HCT116 (cell line): ENCODE data around the gene SPRED2. TPM values are rescaled to one million over a fixed set of nuclear protein-coding genes. Genes with fewer than 3 reads are reported as not detected.

Experiments used
- ATAC-seq: fragments of 200-7000 bp; cut with Tn5 transposase; 2 replicates; pipeline ENCODE4 v1.9.1; 2020; ENCODE audit warnings: mild to moderate bottlenecking, moderate library complexity
- BruUV-seq: library from RNA; stranded (reverse); fragments of 400-500 nt; replicated peaks from 2 replicates; lab custom pipeline; 2021; lab: Mats Ljungman, UMichigan
- CTCF ChIA-PET: fragments of 300-600 bp; sonication (Branson Sonifier 250); formaldehyde crosslinking; loops from one replicate; lab custom pipeline; 2021; ENCODE audit warnings: antibody characterized with exemption; lab: Charles Lee
- POLR2A ChIA-PET: fragments of 300-600, 350-600 bp; sonication (Branson Sonifier 250); formaldehyde crosslinking; loops from one replicate; lab custom pipeline; 2021; ENCODE audit warnings: antibody characterized with exemption; lab: Charles Lee
- RAD21 ChIA-PET, 2 experiments: fragments of 300-600 bp; sonication (Branson Sonifier 250); formaldehyde crosslinking; loops; one replicate each; lab custom pipeline; 2023; ENCODE audit warnings: low total read pairs in 2 of 2; ENCODE audit not compliant: uncharacterized antibody in 2 of 2, unreplicated experiment in 2 of 2, low non-redundant PET in 1 of 2; lab: Charles Lee
- DNase-seq: peaks from one replicate; pipeline ENCODE4 v3.0.0-alpha.2; 2010; ENCODE audit warnings: low read depth, low spot score
- H2AFZ ChIP-seq: fragments of 200-600 bp; shearing (Covaris generic), sonication (generic); 2 replicates; pipeline ENCODE4 v1.6.1; 2017; ENCODE audit warnings: low read depth, mixed run types, mixed read lengths, antibody characterized with exemption, low read length; ENCODE audit not compliant: poor library complexity, severe bottlenecking
- H3K27ac ChIP-seq: 2 replicates; pipeline ENCODE4 v1.5.1; 2012; ENCODE audit warnings: low read depth, low read length
- H3K27me3 ChIP-seq: fragments of 200-600 bp; sonication (generic); 2 replicates; pipeline ENCODE4 v1.6.1; 2016; ENCODE audit warnings: mixed run types, low read length, mixed read lengths; ENCODE audit not compliant: insufficient read depth
- H3K36me3 ChIP-seq, 2 experiments: fragments of 200-500 bp in 1 of 2; fragments of 200-600 bp in 1 of 2; sonication (Bioruptor generic) in 1 of 2; sonication (generic) in 1 of 2; 2 replicates each; pipeline versions ENCODE4 v1.5.1 to v1.6.1; 2014 to 2016; ENCODE audit warnings: low read length in 2 of 2, inconsistent platforms in 1 of 2, mixed read lengths in 1 of 2, mixed run types in 1 of 2; ENCODE audit not compliant: insufficient read depth in 2 of 2, control insufficient read depth in 1 of 2
- H3K4me1 ChIP-seq, 2 experiments: fragments of 200-600 bp in 1 of 2; sonication (generic) in 1 of 2; 2 replicates each; pipeline versions ENCODE4 v1.5.1 to v1.6.1; 2012 to 2017; ENCODE audit warnings: low read length in 2 of 2, inconsistent platforms in 1 of 2, mild to moderate bottlenecking in 1 of 2, mixed read lengths in 1 of 2, mixed run types in 1 of 2, moderate library complexity in 1 of 2; ENCODE audit not compliant: insufficient read depth in 2 of 2, control insufficient read depth in 1 of 2
- H3K4me2 ChIP-seq: fragments of 200-600 bp; sonication (generic); 2 replicates; pipeline ENCODE4 v1.6.1; 2017; ENCODE audit warnings: mixed run types, low read length, mixed read lengths
- H3K4me3 ChIP-seq, 2 experiments: fragments of 200-600 bp in 1 of 2; sonication (generic) in 1 of 2; replicated peaks in 1 of 2; 2 replicates each; pipeline ENCODE4 v1.5.1; 2011 to 2016; ENCODE audit warnings: low read length in 2 of 2, control low read depth in 1 of 2, low read depth in 1 of 2, mild to moderate bottlenecking in 1 of 2, mixed read lengths in 1 of 2, mixed run types in 1 of 2
- H3K79me2 ChIP-seq: fragments of 200-600 bp; sonication (generic); 2 replicates; pipeline ENCODE4 v1.6.1; 2017; ENCODE audit warnings: mild to moderate bottlenecking, mixed run types, low read length, moderate library complexity, mixed read lengths; ENCODE audit not compliant: insufficient read depth
- H3K9ac ChIP-seq: fragments of 200-600 bp; sonication (generic); 2 replicates; pipeline ENCODE4 v1.6.1; 2016; ENCODE audit warnings: low read length, mixed read lengths
- H3K9me2 ChIP-seq: fragments of 200-600 bp; sonication (generic), shearing (Covaris generic); 2 replicates; pipeline ENCODE4 v1.6.1; 2017; ENCODE audit warnings: mixed run types, mild to moderate bottlenecking, moderate library complexity; ENCODE audit not compliant: insufficient read depth
- H3K9me3 ChIP-seq, 2 experiments: fragments of 200-500 bp in 1 of 2; fragments of 200-600 bp in 1 of 2; sonication (Bioruptor generic) in 1 of 2; sonication (generic) in 1 of 2; 2 replicates each; pipeline ENCODE4 v1.6.1; 2014 to 2017; ENCODE audit warnings: low read length in 2 of 2, mixed read lengths in 2 of 2, inconsistent platforms in 1 of 2, low read depth in 1 of 2, mild to moderate bottlenecking in 1 of 2, mixed run types in 1 of 2, moderate library complexity in 1 of 2; ENCODE audit not compliant: control insufficient read depth in 1 of 2, insufficient read depth in 1 of 2
- H4K20me1 ChIP-seq: fragments of 200-600 bp; sonication (generic), shearing (Covaris generic); 2 replicates; pipeline ENCODE4 v1.6.1; 2017; ENCODE audit warnings: mixed run types, mild to moderate bottlenecking, moderate library complexity; ENCODE audit not compliant: insufficient read depth
- ATF3 ChIP-seq: IDR thresholded peaks from 2 replicates; pipeline ENCODE4 v1.6.1; 2012
- EGR1 ChIP-seq: IDR thresholded peaks from 2 replicates; pipeline ENCODE4 v1.6.1; 2012; ENCODE audit warnings: low read depth
- ELF1 ChIP-seq: IDR thresholded peaks from 2 replicates; pipeline ENCODE4 v1.6.1; 2012; ENCODE audit warnings: low read depth, borderline replicate concordance
- EZH2 ChIP-seq: fragments of 200-600 bp; sonication (generic); IDR thresholded peaks from 2 replicates; pipeline ENCODE4 v1.6.1; 2017; ENCODE audit warnings: antibody characterized with exemption, mixed run types
- EZH2phosphoT487 ChIP-seq: fragments of 200-600 bp; IDR thresholded peaks from 2 replicates; pipeline ENCODE4 v1.6.1; 2018; ENCODE audit warnings: antibody characterized with exemption, borderline replicate concordance
- JUND ChIP-seq: IDR thresholded peaks from 2 replicates; pipeline ENCODE4 v1.6.1; 2012
- MAX ChIP-seq: IDR thresholded peaks from 2 replicates; pipeline ENCODE4 v1.6.1; 2012
- POLR2A ChIP-seq: IDR thresholded peaks from 2 replicates; pipeline ENCODE4 v1.7.0; 2011; ENCODE audit warnings: borderline replicate concordance; ENCODE audit not compliant: insufficient read depth, insufficient read length; ENCODE audit errors: extremely low read depth
- POLR2AphosphoS5 ChIP-seq: IDR thresholded peaks from 2 replicates; pipeline ENCODE4 v1.6.1; 2011; ENCODE audit warnings: mild to moderate bottlenecking, low read depth, low read length, moderate library complexity
- REST ChIP-seq: IDR thresholded peaks from 2 replicates; pipeline ENCODE4 v1.6.1; 2012; ENCODE audit warnings: low read depth
- SIN3A ChIP-seq: IDR thresholded peaks from 2 replicates; pipeline ENCODE4 v1.6.1; 2012; ENCODE audit warnings: low read depth
- SRF ChIP-seq: IDR thresholded peaks from 2 replicates; pipeline ENCODE4 v1.6.1; 2012; ENCODE audit warnings: low read depth
- TCF7L2 ChIP-seq: IDR thresholded peaks from 2 replicates; pipeline ENCODE4 v1.7.0; 2011; ENCODE audit warnings: borderline replicate concordance, inconsistent platforms; ENCODE audit not compliant: insufficient read depth, insufficient read length; ENCODE audit errors: extremely low read depth
- ZFX ChIP-seq: fragments of 450-650 bp; IDR thresholded peaks from 2 replicates; pipeline ENCODE4 v1.6.1; 2017
- ZNF274 ChIP-seq: fragments of 200-500 bp; sonication (Bioruptor generic); IDR thresholded peaks from 2 replicates; pipeline ENCODE4 v1.6.1; 2014; ENCODE audit warnings: mild to moderate bottlenecking, low read depth, low read length, inconsistent platforms
- intact Hi-C: fragments of 100-400 bp; cut with micrococcal nuclease; formaldehyde crosslinking; loops from 2 replicates; pipeline ENCODE4 v1.10.0; 2022
- total RNA-seq: library from RNA; stranded (reverse); gene quantifications from one replicate; pipeline ENCODE4 v1.2.1, GENCODE V29; 2021; ENCODE audit not compliant: unreplicated experiment

Gene SPRED2
- total RNA-seq, 1 experiment from 2014 or later = 62.6 TPM

- TF ChIP-seq MAX (no peak), EGR1 (no peak)
Observed at GRCh38 chr2:65344689-65345088, 87.7 kb downstream of the SPRED2 start (continued).

- Histone ChIP-seq H3K79me2 (peaks cover 48% of the 10 kb centered on the region), H3K9me3 (no peaks in the 10 kb centered on the region), H3K27me3 (no peaks in the 10 kb centered on the region), H4K20me1 (0 out of 2 replicates have a peak, but pooled peaks cover 3% of the 10 kb centered on the region), H3K9me2 (no peaks in the 10 kb centered on the region), H3K4me3 (no peak overlapping the region), H3K4me2 (no peak overlapping the region), H3K4me1 (no peaks in the 10 kb centered on the region; a peak in 1 of 4 replicates), H3K9ac (no peak overlapping the region), H3K27ac (no peak overlapping the region), H3K36me3 (peaks cover 0 to 6% of the 10 kb centered on the region in 2 experiments; a peak in 2 of 4 replicates), H2AFZ (no peak overlapping the region)
- intact Hi-C loops = no loop called here
- DNase-seq = no peak
- BruUV-seq = TSS peak; percentile 21
- TF ChIP-seq TCF7L2 (no peak), EZH2 (no peak), POLR2AphosphoS5 (no peak), SRF (no peak), JUND (no peak), ATF3 (no peak), POLR2A (no peak), ZFX (no peak), ELF1 (no peak), SIN3A (no peak), REST (no peak), EGR1 (no peak), ZNF274 (no peak), EZH2phosphoT487 (no peak)
- ChIA-PET RAD21 (interaction anchor here in 1 of 2 experiments (0.7 kb wide), 1 partner anchor 8 kb away, joined by 3 read pairs; no protein-coding TSS in a partner anchor), CTCF (no interaction called here), POLR2A (no interaction called here)
- ATAC-seq = no peak
Observed at GRCh38 chr2:65344182-65344581, 88.2 kb downstream of the SPRED2 start.
